Breast epithelium (tissue), 4 donors: ENCODE results near the gene SYNC. TPM values are rescaled to one million over a fixed set of nuclear protein-coding genes. Genes with fewer than 3 reads are reported as not detected.
A peak's percentile ranks its signal among the peaks of the same experiment; 100 is the strongest.

ENCODE experiments used
- DNase-seq, 2 donors: peaks; one replicate each; pipeline ENCODE4 v3.0.0-alpha.2; 2019; ENCODE audit warnings: low spot score in 2 of 2
- H3K27ac ChIP-seq, 2 donors: fragments of 200-600 bp; sonication (generic) in 1 of 2; one replicate each; pipeline ENCODE4 v1.5.1; 2016 to 2019; ENCODE audit warnings: mild to moderate bottlenecking in 1 of 2
- H3K27me3 ChIP-seq, 2 donors: fragments of 200-600 bp; sonication (generic) in 1 of 2; one replicate each; pipeline versions ENCODE4 v1.5.1 to v1.6.0; 2017 to 2019; ENCODE audit warnings: control low read depth in 1 of 2, mild to moderate bottlenecking in 1 of 2
- H3K36me3 ChIP-seq: fragments of 200-600 bp; one replicate; pipeline ENCODE4 v1.5.1; 2019
- H3K4me1 ChIP-seq, 2 donors: fragments of 200-600 bp; sonication (generic); one replicate each; pipeline ENCODE4 v1.5.1; 2016 to 2019; ENCODE audit warnings: control low read depth in 1 of 2
- H3K4me3 ChIP-seq, 3 donors: fragments of 200-600 bp; sonication (generic); 1 replicate in 2 of 3; 2 replicates in 1 of 3; pipeline ENCODE4 v1.5.1; 2016 to 2019; ENCODE audit warnings: mild to moderate bottlenecking in 3 of 3, moderate library complexity in 2 of 3
- H3K9me3 ChIP-seq, 2 donors: fragments of 200-600 bp; sonication (generic) in 1 of 2; one replicate each; pipeline ENCODE4 v1.5.1; 2016 to 2019; ENCODE audit warnings: control low read depth in 1 of 2
- POLR2A ChIP-seq: fragments of 450-650 bp; IDR thresholded peaks from one replicate; pipeline ENCODE4 v1.6.1; 2016; ENCODE audit warnings: antibody characterized with exemption, mild to moderate bottlenecking, moderate library complexity
- POLR2AphosphoS5 ChIP-seq, 3 donors: sonication (generic); formaldehyde crosslinking; IDR thresholded peaks; one replicate each; pipeline ENCODE4 v1.6.1; 2017; ENCODE audit warnings: antibody characterized with exemption in 3 of 3
- intact Hi-C: fragments of 100-400 bp; cut with DNase I; formaldehyde crosslinking; loops from one replicate; pipeline ENCODE4 v1.15.1; 2023; ENCODE audit warnings: low total_unique reads
- total RNA-seq, 3 donors: library from RNA; depleted of rRNA; stranded (reverse); fragments of >200 nt; gene quantifications; one replicate each; pipeline ENCODE4 v1.1.0, GENCODE V29; 2016
- TF ChIP-seq, protein P1 (sequence below), 3 donors: fragments of 450-650 bp; IDR thresholded peaks; one replicate each; pipeline ENCODE4 v1.5.1; 2016 to 2017; ENCODE audit warnings: antibody characterized with exemption in 3 of 3, mild to moderate bottlenecking in 3 of 3, moderate library complexity in 3 of 3

SYNC gene
- total RNA-seq, 3 donors from 2014 or later: 9.8 to 24.2 (median 13.6) TPM

GRCh38 chr1:32746130-32746529 lies 43.6 kb upstream of the SYNC start:
- H3K4me3 ChIP-seq: no peak overlapping the region
- peaks cover 4 to 7% of the 10 kb centered on the region in 2 donors for H3K4me1 ChIP-seq
- intact Hi-C loops: no loop called here
- H3K27me3 ChIP-seq: no peaks in the 10 kb centered on the region
- DNase-seq: no peak
- TF ChIP-seq POLR2A: no peak
- TF ChIP-seq, protein P1, sequence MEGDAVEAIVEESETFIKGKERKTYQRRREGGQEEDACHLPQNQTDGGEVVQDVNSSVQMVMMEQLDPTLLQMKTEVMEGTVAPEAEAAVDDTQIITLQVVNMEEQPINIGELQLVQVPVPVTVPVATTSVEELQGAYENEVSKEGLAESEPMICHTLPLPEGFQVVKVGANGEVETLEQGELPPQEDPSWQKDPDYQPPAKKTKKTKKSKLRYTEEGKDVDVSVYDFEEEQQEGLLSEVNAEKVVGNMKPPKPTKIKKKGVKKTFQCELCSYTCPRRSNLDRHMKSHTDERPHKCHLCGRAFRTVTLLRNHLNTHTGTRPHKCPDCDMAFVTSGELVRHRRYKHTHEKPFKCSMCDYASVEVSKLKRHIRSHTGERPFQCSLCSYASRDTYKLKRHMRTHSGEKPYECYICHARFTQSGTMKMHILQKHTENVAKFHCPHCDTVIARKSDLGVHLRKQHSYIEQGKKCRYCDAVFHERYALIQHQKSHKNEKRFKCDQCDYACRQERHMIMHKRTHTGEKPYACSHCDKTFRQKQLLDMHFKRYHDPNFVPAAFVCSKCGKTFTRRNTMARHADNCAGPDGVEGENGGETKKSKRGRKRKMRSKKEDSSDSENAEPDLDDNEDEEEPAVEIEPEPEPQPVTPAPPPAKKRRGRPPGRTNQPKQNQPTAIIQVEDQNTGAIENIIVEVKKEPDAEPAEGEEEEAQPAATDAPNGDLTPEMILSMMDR (IDR thresholded peaks at IDR 0.05): no peak
- TF ChIP-seq POLR2AphosphoS5 (IDR thresholded peaks at IDR 0.05): no peak
- H3K36me3 ChIP-seq: no peaks in the 10 kb centered on the region
- peak overlapping the region; percentile 41 to 46 for H3K27ac ChIP-seq
- H3K9me3 ChIP-seq: no peaks in the 10 kb centered on the region

GRCh38 chr1:32744071-32744425 lies 41.5 kb upstream of the SYNC start:
- Histone ChIP-seq H3K4me1 (peaks cover 4 to 7% of the 10 kb centered on the region in 2 donors), H3K27me3 (no peaks in the 10 kb centered on the region), H3K36me3 (no peaks in the 10 kb centered on the region), H3K9me3 (no peaks in the 10 kb centered on the region), H3K4me3 (peak overlapping the region in 1 of 3 donors; percentile 93), H3K27ac (peak overlapping the region; percentile 99)
- TF ChIP-seq POLR2A (no peak), POLR2AphosphoS5 (IDR thresholded peaks at IDR 0.05) (no peak)
- TF ChIP-seq, protein P1 (IDR thresholded peaks at IDR 0.05): no peak
- intact Hi-C loops: no loop called here
- no peak for DNase-seq

DNA sequence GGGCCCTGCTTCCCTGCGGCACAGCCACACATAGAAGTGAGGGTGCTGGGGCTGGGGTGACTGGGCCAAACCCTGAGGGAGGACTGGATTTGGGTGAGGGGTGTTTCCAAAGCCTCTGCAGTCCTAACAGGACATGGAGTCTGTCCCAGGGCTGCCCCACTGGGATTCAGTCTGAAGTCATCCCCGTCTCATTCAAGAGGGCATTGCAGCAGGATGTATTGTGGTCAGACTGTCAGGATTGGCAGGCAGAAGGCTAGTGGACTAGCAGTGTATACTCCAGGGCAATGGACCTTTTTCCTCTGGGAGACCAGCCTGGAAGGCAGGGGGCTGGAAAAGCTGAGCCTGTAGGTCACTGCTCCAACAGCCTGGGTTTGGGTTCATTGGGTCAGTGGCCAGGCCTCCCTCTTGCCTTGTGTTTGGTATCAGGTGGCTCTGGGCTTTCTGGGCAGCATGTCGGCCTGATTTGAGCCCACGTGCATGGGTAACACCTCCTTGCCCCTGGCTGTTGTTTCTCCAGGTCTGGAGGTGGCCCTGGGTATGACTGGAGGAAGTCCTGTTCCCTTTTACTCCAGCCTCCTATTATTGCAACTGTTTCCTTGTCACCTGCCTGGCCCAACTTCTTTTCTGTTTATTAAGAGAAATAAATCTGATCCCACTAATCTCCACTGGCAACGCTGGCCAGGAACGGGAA lies 41.0 kb upstream of the SYNC start:
- no peaks in the 10 kb centered on the region for H3K9me3 ChIP-seq
- DNase-seq: no peak
- no peaks in the 10 kb centered on the region for H3K36me3 ChIP-seq
- TF ChIP-seq, protein P1 (IDR thresholded peaks at IDR 0.05): peak in 1 of 3 donors; percentile 7
- no peak for TF ChIP-seq POLR2A
- no peak for TF ChIP-seq POLR2AphosphoS5 (IDR thresholded peaks at IDR 0.05)
- peaks cover 4 to 7% of the 10 kb centered on the region in 2 donors for H3K4me1 ChIP-seq
- no peaks in the 10 kb centered on the region for H3K27me3 ChIP-seq
- intact Hi-C loops: no loop called here
- H3K27ac ChIP-seq: peak overlapping the region; percentile 99
- H3K4me3 ChIP-seq: peak overlapping the region in 2 of 3 donors; percentile 75 to 93

DNA sequence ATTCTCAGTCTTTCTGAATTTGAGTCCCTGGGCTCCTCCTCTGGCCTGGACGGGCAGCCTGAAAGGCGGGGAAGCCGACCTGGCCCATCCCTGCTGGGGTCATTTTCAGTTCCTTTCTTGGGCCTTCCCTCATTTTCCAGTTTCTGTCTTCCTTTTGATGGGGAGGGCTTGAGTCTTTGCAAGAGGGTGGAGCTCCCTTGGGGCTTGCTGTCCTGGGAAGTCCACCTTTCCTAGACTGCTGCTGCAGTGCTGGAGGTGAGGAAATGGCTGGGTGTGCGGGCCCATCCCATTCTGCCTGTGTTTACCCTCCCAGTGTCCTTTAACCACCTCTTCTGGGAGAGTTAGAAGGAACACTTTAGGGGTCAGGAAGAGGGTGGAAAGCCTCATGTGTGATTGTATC lies 40.4 kb upstream of the SYNC start:
- Histone ChIP-seq H3K4me1 (peaks cover 4 to 7% of the 10 kb centered on the region in 2 donors), H3K9me3 (no peaks in the 10 kb centered on the region), H3K36me3 (no peaks in the 10 kb centered on the region), H3K27ac (peak overlapping the region; percentile 99), H3K27me3 (no peaks in the 10 kb centered on the region), H3K4me3 (peak overlapping the region; percentile 71 to 93 (median 75))
- intact Hi-C loops: no loop called here
- no peak for DNase-seq
- TF ChIP-seq, protein P1 (IDR thresholded peaks at IDR 0.05): no peak
- TF ChIP-seq POLR2AphosphoS5 (IDR thresholded peaks at IDR 0.05) (no peak), POLR2A (no peak)

DNA sequence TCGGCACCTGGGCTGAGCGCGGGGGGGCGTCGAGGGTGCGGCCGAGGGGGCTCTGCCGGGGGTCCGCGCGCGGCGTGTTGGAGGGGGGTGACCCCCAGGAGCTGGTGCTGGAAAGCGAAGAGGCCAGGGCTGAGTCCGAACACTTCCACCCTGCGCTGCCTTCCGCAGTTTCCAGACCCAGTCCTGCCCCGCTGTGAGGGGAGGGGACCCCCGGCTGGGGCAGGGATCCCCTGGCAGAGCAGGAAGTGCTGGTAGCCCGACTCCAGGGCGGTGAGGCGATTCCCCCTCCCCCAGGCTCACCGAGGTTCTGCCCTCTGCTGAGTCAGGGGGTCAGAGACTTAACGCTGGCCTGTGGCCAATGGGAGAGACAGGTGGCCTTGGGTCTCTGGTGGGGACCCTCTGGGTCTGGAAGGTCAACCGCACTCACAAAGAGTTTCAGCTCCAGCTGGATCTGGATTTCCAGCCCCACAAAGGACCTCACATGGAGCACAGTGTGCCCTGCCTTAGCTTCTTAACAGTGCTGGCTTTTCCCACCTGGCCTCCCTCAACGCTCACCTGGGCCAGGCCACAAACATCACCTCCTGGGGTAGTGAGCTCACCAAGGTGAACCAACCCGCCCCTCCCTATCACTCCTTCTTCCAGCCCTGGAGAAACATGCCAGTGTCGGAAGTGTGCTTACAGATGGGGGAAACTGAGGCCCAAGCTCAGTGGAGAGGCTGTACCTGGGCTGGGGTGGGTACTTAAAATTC lies 39.8 kb upstream of the SYNC start:
- Histone ChIP-seq H3K9me3 (no peaks in the 10 kb centered on the region), H3K4me3 (peak overlapping the region; percentile 71 to 93 (median 75)), H3K27me3 (no peaks in the 10 kb centered on the region), H3K36me3 (no peaks in the 10 kb centered on the region), H3K27ac (peak overlapping the region; percentile 99), H3K4me1 (peaks cover 4 to 10% of the 10 kb centered on the region in 2 donors)
- DNase-seq: peak; percentile 59 to 63
- TF ChIP-seq POLR2A: no peak
- TF ChIP-seq, protein P1 (IDR thresholded peaks at IDR 0.05): no peak
- no peak for TF ChIP-seq POLR2AphosphoS5 (IDR thresholded peaks at IDR 0.05)
- intact Hi-C loops: no loop called here
